HEK293T (cell line): Measurements from ENCODE around the gene PARP6.

Source experiments
- BHLHE40 ChIP-seq: fragments of 450-650 bp; IDR thresholded peaks from 2 replicates; pipeline ENCODE4 v1.6.1; 2016; ENCODE audit warnings: mild to moderate bottlenecking, moderate library complexity, borderline replicate concordance
- ELF4 ChIP-seq: fragments of 450-650 bp; IDR thresholded peaks from 2 replicates; pipeline ENCODE4 v1.6.1; 2017; ENCODE audit warnings: antibody characterized with exemption
- HDGF ChIP-seq: fragments of 450-650 bp; IDR thresholded peaks from 2 replicates; pipeline ENCODE4 v1.6.1; 2017; ENCODE audit warnings: antibody characterized with exemption, borderline replicate concordance
- LEF1 ChIP-seq: fragments of 450-650 bp; IDR thresholded peaks from 2 replicates; pipeline ENCODE4 v1.6.1; 2017; ENCODE audit warnings: mild to moderate bottlenecking, borderline replicate concordance
- NFRKB ChIP-seq: fragments of 450-650 bp; IDR thresholded peaks from 2 replicates; pipeline ENCODE4 v1.6.1; 2016; ENCODE audit warnings: mild to moderate bottlenecking, moderate library complexity
- SP1 ChIP-seq: fragments of 450-650 bp; IDR thresholded peaks from 2 replicates; pipeline ENCODE4 v1.6.1; 2017

GRCh38 chr15:72203507-72203837, 68.9 kb downstream of the PARP6 start:
- TF ChIP-seq ELF4 (no peak), LEF1 (no peak), SP1 (no peak), HDGF (no peak), BHLHE40 (no peak), NFRKB (no peak)
